Limb (tissue), 2 donors: Measurements from ENCODE around the gene HNRNPUL2.
"Not testable (repeated sequence)": the region's sequence is repeated elsewhere in the genome, so short reads cannot be mapped to it uniquely, and the experiment has no call there.

Experiments
- DNase-seq, 2 donors: peaks; one replicate each; pipeline ENCODE4 v3.0.0-alpha.2; 2016; ENCODE audit errors: extremely low spot score in 2 of 2

Gene HNRNPUL2

DNA sequence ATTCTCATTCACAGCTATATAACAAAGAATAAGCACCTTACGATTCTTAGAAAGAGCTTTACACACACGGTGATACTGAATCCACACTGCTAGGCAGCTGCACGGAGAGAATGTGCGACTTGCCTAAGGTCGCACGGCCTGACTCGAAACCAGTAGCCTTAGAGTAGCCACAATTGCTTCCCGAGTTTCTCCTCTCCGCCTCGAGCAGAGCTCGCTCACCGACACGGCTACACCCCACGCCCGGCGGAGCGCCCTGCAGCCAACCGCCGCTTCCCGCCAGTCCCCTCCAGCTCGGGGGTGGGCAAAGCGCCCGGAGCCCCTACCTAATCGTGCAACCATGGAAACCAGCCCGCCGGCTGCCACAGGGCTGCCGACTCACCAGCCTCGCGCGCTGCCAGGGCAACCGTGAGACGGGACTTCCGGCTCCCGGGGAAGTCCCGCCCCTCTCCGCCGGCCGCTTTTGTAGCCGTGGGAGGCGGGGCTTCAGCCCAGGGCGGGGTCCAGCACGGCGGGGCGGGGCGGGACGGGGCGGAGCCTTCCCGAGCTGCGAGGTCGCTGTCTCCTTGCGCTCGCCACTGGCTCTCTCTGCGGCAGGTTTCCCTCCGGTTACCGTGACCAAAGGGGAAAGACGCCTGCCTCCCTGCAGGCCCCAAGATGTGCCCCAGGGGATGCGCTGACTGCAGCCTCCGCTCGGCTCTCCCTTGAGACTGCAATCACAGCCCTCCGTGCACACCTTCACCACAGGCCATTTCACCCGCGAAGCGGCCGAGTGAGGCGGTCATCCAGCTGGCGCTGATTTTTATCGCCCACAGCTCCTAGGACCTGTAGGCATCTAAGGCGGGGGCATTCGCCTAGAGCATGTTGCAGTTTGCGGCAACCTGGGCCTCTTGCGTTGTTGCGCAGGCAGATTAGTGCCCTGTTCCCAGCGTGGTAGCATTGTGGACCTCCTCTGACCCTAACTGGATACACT, 21.1 kb downstream of the HNRNPUL2 start:
- DNase-seq: peak; percentile 94 to 97

- DNase-seq: no peak
Observed at GRCh38 chr11:62705413-62705812, 21.8 kb downstream of the HNRNPUL2 start.

- DNase-seq: not testable (repeated sequence)
Observed at GRCh38 chr11:62703921-62704320, 23.3 kb downstream of the HNRNPUL2 start.

GRCh38 chr11:62702246-62702645, 25.0 kb downstream of the HNRNPUL2 start:
- DNase-seq: no peak

DNA sequence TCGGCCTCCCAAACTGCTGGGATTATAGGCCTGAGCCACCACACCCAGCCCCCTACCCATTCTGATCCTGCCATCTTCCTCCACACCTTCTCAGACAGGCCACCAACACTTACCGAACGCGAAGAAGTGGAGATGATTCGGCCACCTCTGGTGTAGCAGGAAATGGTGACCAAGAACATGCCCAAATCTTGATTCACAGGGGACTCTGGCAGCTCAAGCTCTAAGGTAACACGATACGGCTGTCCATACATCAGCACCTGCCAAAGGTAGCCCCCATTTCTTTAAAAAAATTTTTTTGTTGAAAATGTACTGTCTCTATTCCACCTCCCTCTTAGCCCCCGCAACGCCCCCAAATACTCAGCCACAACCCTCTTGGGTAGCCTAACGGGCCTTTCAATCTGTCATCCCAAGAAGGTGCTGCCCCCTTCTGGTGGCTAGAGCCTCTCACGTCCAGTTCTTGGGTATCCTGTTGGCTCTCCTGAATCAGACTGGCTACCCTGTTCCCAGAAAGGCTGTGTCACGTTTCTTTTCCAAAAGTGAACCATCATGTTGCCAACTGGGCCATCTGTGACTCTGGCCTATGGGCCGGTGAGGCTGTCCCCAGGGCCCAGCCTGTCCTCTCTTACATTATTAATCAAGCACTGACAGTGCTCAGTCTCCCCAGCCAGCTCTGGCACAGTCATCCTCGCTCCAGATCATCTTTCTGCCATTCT, 32.6 kb downstream of the HNRNPUL2 start:
- peak; percentile 69 to 80 for DNase-seq

GRCh38 chr11:62693624-62694023, 33.6 kb downstream of the HNRNPUL2 start:
- DNase-seq: not testable (repeated sequence)

DNA sequence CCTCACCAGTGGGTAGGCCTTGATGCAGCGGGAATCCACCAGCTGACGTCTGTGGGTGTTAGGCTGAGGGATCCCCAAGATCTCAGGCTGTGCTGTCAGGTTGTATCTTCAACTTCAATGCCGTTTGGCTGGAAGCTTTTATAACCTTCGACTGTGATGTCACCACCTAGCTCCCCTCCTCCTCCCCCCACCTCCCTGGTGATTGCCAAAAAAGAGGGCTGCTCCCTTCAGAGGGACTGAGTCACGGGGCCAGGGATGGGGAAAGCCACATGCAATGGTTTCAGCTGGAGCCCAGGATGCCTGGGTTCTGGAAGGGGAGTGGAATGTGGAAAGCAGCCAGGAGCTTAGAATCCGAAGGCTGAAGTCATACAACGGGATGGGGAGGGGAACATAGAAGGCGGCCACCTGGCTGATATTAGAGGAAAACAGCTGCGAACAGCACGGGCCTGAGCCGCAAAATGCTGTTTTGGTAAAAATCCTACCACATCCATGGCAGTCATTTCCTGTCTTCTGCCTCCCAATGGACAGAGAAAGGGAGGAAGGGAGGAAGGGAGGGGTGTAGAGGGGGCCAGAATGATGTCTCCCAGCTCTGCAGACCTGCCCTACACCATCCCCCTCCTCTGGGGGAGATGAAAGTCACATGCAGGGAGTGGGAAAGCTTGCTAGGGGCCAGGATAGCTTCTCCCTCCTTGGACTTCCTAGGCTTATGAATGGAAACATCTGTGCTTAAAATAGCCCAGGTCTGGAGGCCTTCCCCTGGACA, 37.7 kb downstream of the HNRNPUL2 start, which contains the start of gene LRRN4CL:
Gene LRRN4CL (minus strand): TSS at position 110 of the 763 bp plus-strand sequence. CDS start 1,022 bp downstream, outside the sequence.
- peak; percentile 78 to 89 for DNase-seq

DNA sequence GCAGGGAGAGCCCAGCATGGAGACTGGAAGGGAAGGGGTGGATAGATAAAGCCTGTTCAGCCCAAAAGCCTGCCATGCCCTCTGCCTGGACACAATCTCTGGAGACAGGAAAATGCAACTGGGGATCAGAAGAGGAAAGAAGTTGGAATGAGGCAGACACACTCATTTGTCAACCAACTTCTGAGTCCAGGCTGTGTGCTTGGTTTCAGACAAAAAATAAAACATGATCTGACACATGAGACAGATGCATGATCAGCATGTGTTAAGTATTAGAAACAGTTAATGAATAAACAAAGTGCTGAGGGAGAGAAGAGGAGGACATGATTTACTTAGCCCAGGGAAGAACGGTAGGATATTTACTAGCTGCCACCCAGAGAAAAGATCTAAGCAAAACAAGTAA, 38.8 kb downstream of the HNRNPUL2 start:
- DNase-seq: no peak

DNA sequence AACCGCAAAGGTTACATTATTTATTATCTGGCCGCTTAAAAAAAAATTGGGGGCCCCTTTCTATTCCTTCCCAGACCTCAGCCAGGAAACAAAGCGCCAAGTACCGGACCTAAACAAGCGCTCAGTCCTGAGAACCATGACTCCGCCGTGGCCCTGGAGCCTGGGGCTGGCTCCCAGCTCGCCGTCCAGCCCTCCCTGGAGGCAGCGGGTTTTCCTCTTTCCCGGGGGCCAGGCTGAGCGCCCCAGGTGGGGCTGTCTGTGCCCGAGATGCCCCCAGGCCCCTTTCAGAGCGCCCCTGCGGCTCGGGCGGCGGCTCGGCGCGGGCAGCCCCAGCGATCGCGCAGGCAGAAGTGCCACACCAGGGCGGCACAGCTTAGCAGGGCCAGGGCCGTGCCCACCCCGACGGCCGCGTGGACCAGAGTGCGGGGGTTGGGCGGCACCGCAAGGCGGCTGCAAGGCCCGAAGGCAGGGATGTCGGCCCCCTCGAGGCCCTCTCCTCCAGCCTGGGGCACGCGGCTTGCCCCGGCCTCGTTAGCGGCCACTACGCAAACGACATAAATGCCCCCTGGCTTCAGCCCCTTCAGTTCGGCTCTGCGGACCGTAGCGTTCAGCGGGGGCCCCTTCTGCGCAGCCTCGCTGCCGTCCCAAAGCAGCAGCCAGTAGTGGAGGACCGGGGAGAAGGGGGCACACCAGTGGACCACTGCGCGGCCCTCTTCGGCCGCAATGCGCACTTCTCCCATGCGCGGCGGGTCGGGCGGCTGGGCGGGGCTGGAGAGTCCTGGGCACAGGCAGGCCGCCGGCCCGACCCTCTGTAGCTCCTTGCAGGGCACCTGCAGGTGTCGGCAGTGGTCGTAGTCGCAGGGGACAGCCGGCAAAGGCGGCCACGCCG, 39.5 kb downstream of the HNRNPUL2 start:
- DNase-seq: peak in 1 of 2 donors; percentile 53

DNA sequence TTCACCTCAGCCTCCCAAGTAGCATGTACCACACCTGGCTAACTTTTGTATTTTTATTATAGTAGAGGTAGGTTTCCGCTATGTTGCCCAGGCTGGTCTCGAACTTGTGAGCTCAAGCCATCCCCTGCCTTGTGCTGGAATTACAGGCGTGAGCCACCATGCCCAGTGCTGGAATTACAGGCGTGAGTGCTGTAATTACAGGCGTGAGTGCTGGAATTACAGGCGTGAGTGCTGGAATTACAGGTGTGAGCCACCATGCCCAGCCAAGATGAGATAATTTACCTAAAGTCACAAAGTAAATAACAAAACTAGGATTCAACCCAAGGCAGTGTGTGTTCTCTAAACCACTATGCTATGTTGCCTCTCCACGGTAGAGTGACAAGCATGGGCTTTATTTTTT, 44.7 kb downstream of the HNRNPUL2 start:
- DNase-seq: no peak

- DNase-seq: peak in 1 of 2 donors; percentile 43
Observed at GRCh38 chr11:62680825-62681240, 46.4 kb downstream of the HNRNPUL2 start.

DNA sequence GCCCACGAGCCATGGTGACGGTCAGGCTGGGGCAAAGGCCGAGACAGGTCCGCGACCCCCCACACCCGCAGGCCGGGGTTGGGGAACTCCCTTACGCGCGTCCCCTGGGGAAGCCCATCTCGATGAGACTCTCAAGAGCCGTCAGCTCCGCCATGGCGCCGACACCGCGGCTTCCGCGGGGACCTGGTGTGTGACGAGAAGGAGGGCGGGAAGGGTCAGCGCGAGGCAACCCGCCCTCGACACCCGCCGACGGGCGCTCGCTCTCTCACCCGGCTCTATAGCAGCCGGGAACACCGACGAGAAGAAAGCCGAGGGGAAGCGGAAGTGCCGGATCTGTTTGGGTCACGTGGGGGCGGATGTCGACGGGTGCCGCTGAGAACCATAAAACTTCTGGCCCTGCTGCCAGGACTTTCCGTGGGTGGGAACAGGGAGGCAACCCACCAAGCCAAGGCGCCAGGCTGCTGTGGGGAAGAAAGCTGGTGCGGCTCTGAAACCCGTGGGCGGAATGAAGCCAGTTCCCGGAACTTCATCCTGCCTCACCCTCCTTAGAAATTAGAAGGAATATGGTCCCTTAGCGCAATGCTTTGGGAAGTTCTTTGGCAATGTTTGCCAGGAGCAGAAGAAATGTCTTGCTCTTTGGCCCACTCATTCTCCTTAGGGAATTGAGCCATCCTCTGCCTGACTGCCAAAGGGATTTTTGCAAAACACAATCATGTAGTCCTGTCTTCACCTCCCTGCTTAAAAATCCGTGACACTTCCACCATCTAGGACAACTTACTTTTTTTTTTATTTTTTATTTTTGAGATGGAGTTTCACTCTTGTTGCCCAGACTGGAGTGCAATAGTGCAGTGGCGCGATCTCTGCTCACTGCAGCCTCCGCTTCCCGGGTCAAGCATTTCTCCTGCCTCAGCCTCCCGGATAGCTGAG, 48.2 kb downstream of the HNRNPUL2 start, which contains the start of gene UBXN1:
Gene UBXN1 (minus strand): TSS at position 304 of the 927 bp plus-strand sequence. CDS start 150 bp downstream, at position 154.
- DNase-seq: peak; percentile 90 to 94

DNA sequence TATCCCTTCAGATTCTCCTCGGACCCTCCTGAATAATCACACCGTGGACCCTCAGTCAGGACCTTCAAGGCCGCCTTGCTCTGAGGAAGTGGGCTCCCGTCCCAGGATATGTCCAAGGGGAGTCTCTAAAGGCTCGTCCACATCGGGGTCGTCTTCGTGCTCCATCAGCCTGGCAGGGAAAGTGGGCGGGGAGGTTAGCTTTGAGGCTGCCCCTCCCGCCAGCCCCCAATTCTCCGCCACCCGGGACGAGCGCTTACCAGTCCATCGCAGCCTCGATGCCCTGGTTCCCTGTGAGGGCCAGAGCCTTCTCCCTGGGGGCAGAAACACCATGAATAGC, 48.9 kb downstream of the HNRNPUL2 start:
- DNase-seq: no peak

GRCh38 chr11:62677714-62678113, 49.5 kb downstream of the HNRNPUL2 start:
- DNase-seq: no peak

- no peak for DNase-seq
Observed at GRCh38 chr11:62677156-62677555, 50.1 kb downstream of the HNRNPUL2 start.

- no peak for DNase-seq
Observed at GRCh38 chr11:62676698-62677097, 50.6 kb downstream of the HNRNPUL2 start.

- DNase-seq: not testable (repeated sequence)
Observed at GRCh38 chr11:62675415-62675814, 51.8 kb downstream of the HNRNPUL2 start.

DNA sequence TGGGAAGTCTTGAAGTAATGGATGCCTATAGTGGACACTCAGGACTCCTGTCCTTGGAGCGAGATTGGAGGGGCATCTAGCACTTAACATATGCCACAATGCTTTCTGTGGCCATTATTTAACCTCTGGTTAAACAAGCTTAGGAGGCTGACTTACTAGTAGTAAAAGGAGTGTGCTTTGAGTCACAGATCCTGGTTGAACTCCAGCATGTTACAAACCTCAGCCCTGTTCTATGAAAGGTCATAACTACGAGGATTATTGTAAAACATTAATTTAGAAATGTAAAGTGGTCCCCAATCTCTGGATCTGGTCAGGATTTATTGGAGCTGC, 54.1 kb downstream of the HNRNPUL2 start:
- no peak for DNase-seq

GRCh38 chr11:62671608-62672389, 55.5 kb downstream of the HNRNPUL2 start, which contains the start of the genes LBHD1 and UQCC3:
Gene LBHD1, minus strand, starts transcription at chr11:62672267. Its CDS starts 2,236 bp downstream, at chr11:62670031.
Gene UQCC3, plus strand, starts transcription at chr11:62671673. Its CDS starts 73 bp downstream, at chr11:62671746.
- DNase-seq: peak; percentile 87 to 88
